ENCODE measurements around the gene RSRC2.

DNA sequence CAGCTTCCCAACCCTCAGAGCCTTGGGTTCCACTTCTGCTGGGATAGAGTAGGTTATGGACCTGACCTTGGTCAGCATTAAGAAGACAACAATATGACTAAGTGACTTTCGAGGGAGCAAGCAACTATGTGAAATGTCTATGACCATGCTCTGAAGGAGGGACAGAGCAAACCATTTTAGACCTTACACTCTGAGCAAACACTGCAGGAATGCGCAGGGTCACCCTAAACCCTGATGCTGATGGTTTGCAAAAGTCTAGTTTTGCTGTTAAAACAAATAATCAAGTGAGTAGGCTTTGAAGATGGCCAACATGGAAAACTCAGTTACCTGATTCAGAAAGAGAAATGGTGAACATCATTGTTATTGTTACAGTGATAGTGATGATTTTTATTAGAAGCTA lies 34.7 kb downstream of the RSRC2 start:
- TF ChIP-seq, protein P1, sequence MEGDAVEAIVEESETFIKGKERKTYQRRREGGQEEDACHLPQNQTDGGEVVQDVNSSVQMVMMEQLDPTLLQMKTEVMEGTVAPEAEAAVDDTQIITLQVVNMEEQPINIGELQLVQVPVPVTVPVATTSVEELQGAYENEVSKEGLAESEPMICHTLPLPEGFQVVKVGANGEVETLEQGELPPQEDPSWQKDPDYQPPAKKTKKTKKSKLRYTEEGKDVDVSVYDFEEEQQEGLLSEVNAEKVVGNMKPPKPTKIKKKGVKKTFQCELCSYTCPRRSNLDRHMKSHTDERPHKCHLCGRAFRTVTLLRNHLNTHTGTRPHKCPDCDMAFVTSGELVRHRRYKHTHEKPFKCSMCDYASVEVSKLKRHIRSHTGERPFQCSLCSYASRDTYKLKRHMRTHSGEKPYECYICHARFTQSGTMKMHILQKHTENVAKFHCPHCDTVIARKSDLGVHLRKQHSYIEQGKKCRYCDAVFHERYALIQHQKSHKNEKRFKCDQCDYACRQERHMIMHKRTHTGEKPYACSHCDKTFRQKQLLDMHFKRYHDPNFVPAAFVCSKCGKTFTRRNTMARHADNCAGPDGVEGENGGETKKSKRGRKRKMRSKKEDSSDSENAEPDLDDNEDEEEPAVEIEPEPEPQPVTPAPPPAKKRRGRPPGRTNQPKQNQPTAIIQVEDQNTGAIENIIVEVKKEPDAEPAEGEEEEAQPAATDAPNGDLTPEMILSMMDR (conservative IDR thresholded peaks at IDR 0.05): no peak
- TF ChIP-seq EZH2 (IDR thresholded peaks at IDR 0.05; ENCODE audit: low read depth): no peak
